HG03103 (cell line): ENCODE results near the gene PLCB4.

Experiments used
- ATAC-seq: cut with Tn5 transposase; IDR thresholded peaks from one replicate; pipeline ENCODE4 v1.9.1; 2021; ENCODE audit warnings: low read depth; ENCODE audit not compliant: unreplicated experiment

PLCB4 gene

GRCh38 chr20:9389346-9389745 is 320.5 kb downstream of the PLCB4 start:
- no peak for ATAC-seq

GRCh38 chr20:9390441-9390840 is 321.6 kb downstream of the PLCB4 start:
- ATAC-seq, result no peak

- ATAC-seq, result no peak
Observed at GRCh38 chr20:9392892-9393857, 324.3 kb downstream of the PLCB4 start.

GRCh38 chr20:9395971-9396370 is 327.1 kb downstream of the PLCB4 start:
- ATAC-seq, result no peak

GRCh38 chr20:9397928-9398327 is 329.0 kb downstream of the PLCB4 start:
- ATAC-seq, result peak; percentile 97

GRCh38 chr20:9398882-9399281 is 330.0 kb downstream of the PLCB4 start:
- ATAC-seq, result no peak

GRCh38 chr20:9399322-9399721 is 330.4 kb downstream of the PLCB4 start:
- no peak for ATAC-seq

- no peak for ATAC-seq
Observed at GRCh38 chr20:9400171-9401025, 331.5 kb downstream of the PLCB4 start.

- no peak for ATAC-seq
Observed at GRCh38 chr20:9401371-9401770, 332.5 kb downstream of the PLCB4 start.

- no peak for ATAC-seq
Observed at GRCh38 chr20:9402141-9402540, 333.3 kb downstream of the PLCB4 start.

- ATAC-seq, result no peak
Observed at GRCh38 chr20:9402546-9402945, 333.7 kb downstream of the PLCB4 start.

- ATAC-seq, result no peak
Observed at GRCh38 chr20:9403448-9403847, 334.6 kb downstream of the PLCB4 start.

GRCh38 chr20:9407805-9408421 is 339.0 kb downstream of the PLCB4 start:
- peak; percentile 71 for ATAC-seq

GRCh38 chr20:9408422-9409300 is 339.8 kb downstream of the PLCB4 start:
- no peak for ATAC-seq

- no peak for ATAC-seq
Observed at GRCh38 chr20:9409352-9409751, 340.5 kb downstream of the PLCB4 start.

GRCh38 chr20:9409981-9410380 is 341.1 kb downstream of the PLCB4 start:
- ATAC-seq, result no peak

GRCh38 chr20:9411833-9412232 is 342.9 kb downstream of the PLCB4 start:
- ATAC-seq, result no peak

GRCh38 chr20:9412309-9412708 is 343.4 kb downstream of the PLCB4 start:
- no peak for ATAC-seq

GRCh38 chr20:9413001-9413400 is 344.1 kb downstream of the PLCB4 start:
- no peak for ATAC-seq

- ATAC-seq, result no peak
Observed at GRCh38 chr20:9415426-9415825, 346.5 kb downstream of the PLCB4 start.
